H9 (cell line): ENCODE measurements around the gene TNK2. TPM values are rescaled to one million over a fixed set of nuclear protein-coding genes. Genes with fewer than 3 reads are reported as not detected.

Source experiments
- DNase-seq: peaks from one replicate; pipeline ENCODE4 v3.0.0-alpha.2; 2017
- H2AFZ ChIP-seq: one replicate; pipeline ENCODE4 v1.6.1; 2013; ENCODE audit warnings: mild to moderate bottlenecking, low read length, control low read depth, moderate library complexity
- H2AK5ac ChIP-seq: 2 replicates; pipeline ENCODE4 v1.6.1; 2013; ENCODE audit warnings: low read length, control low read depth, mixed read lengths; ENCODE audit not compliant: insufficient read length
- H2BK120ac ChIP-seq: one replicate; pipeline ENCODE4 v1.6.1; 2013; ENCODE audit warnings: low read depth, mild to moderate bottlenecking, low read length, control low read depth, inconsistent platforms; ENCODE audit not compliant: poor library complexity, severe bottlenecking
- H2BK12ac ChIP-seq: 2 replicates; pipeline ENCODE4 v1.6.1; 2013; ENCODE audit warnings: low read length, control low read depth, mixed read lengths, low read depth; ENCODE audit not compliant: insufficient read length
- H2BK15ac ChIP-seq: 2 replicates; pipeline ENCODE4 v1.6.1; 2013; ENCODE audit warnings: low read depth, low read length, control low read depth
- H2BK20ac ChIP-seq: one replicate; pipeline ENCODE4 v1.6.1; 2013; ENCODE audit warnings: low read depth, mild to moderate bottlenecking, low read length, control low read depth, inconsistent platforms; ENCODE audit not compliant: poor library complexity, severe bottlenecking
- H2BK5ac ChIP-seq: 2 replicates; pipeline ENCODE4 v1.6.1; 2013; ENCODE audit warnings: low read length, control low read depth, mixed read lengths; ENCODE audit not compliant: insufficient read length
- H3K14ac ChIP-seq: 2 replicates; pipeline ENCODE4 v1.6.1; 2013; ENCODE audit warnings: low read length, control low read depth; ENCODE audit not compliant: insufficient read depth
- H3K18ac ChIP-seq: 2 replicates; pipeline ENCODE4 v1.6.1; 2013; ENCODE audit warnings: low read depth, mild to moderate bottlenecking, mixed read lengths, low read length, control low read depth; ENCODE audit not compliant: insufficient read length
- H3K23ac ChIP-seq: 2 replicates; pipeline ENCODE4 v1.6.1; 2013; ENCODE audit warnings: low read length, control low read depth, mixed read lengths, low read depth; ENCODE audit not compliant: insufficient read length
- H3K23me2 ChIP-seq: 2 replicates; pipeline ENCODE4 v1.6.1; 2013; ENCODE audit warnings: low read depth, mild to moderate bottlenecking, mixed read lengths, low read length, control low read depth; ENCODE audit not compliant: insufficient read length, poor library complexity, severe bottlenecking
- H3K27ac ChIP-seq: 2 replicates; pipeline ENCODE4 v1.5.1; 2013; ENCODE audit warnings: low read length, control low read depth, mixed read lengths, low read depth; ENCODE audit not compliant: insufficient read length
- H3K27me3 ChIP-seq: 2 replicates; pipeline ENCODE4 v1.6.1; 2013; ENCODE audit warnings: low read length, control low read depth, inconsistent platforms; ENCODE audit not compliant: insufficient read depth
- H3K4ac ChIP-seq: 2 replicates; pipeline ENCODE4 v1.6.1; 2013; ENCODE audit warnings: low read depth, mild to moderate bottlenecking, control low read depth, inconsistent platforms, low read length, moderate library complexity
- H3K4me1 ChIP-seq: 2 replicates; pipeline ENCODE4 v1.6.1; 2013; ENCODE audit warnings: low read length, control low read depth, inconsistent platforms; ENCODE audit not compliant: insufficient read depth
- H3K4me2 ChIP-seq: 2 replicates; pipeline ENCODE4 v1.6.1; 2013; ENCODE audit warnings: low read length, control low read depth, mixed read lengths; ENCODE audit not compliant: insufficient read length, insufficient read depth
- H3K56ac ChIP-seq: 2 replicates; pipeline ENCODE4 v1.6.1; 2013; ENCODE audit warnings: low read depth, mild to moderate bottlenecking, mixed read lengths, low read length, control low read depth; ENCODE audit not compliant: insufficient read length
- H3K79me1 ChIP-seq: 2 replicates; pipeline ENCODE4 v1.6.1; 2013; ENCODE audit warnings: low read depth, mild to moderate bottlenecking, moderate library complexity, low read length, control low read depth, inconsistent platforms; ENCODE audit not compliant: insufficient read depth, poor library complexity, severe bottlenecking
- H3K79me2 ChIP-seq: 2 replicates; pipeline ENCODE4 v1.6.1; 2013; ENCODE audit warnings: low read length, control low read depth, inconsistent platforms; ENCODE audit not compliant: insufficient read depth
- H3K9ac ChIP-seq: 2 replicates; pipeline ENCODE4 v1.6.1; 2013; ENCODE audit warnings: low read length, control low read depth, mixed read lengths; ENCODE audit not compliant: insufficient read length; ENCODE audit errors: extremely low read depth
- H3K9me3 ChIP-seq: one replicate; pipeline ENCODE4 v1.6.1; 2013; ENCODE audit warnings: low read depth, low read length, inconsistent platforms; ENCODE audit not compliant: control insufficient read depth
- H3T11ph ChIP-seq: one replicate; pipeline ENCODE4 v1.6.1; 2013; ENCODE audit warnings: mild to moderate bottlenecking, low read length, control low read depth, inconsistent platforms
- H4K20me1 ChIP-seq: one replicate; pipeline ENCODE4 v1.6.1; 2013; ENCODE audit not compliant: control insufficient read depth, insufficient read length, insufficient read depth
- H4K5ac ChIP-seq: 2 replicates; pipeline ENCODE4 v1.6.1; 2013; ENCODE audit warnings: low read depth, mild to moderate bottlenecking, mixed read lengths, low read length, control low read depth; ENCODE audit not compliant: insufficient read length
- H4K8ac ChIP-seq: replicated peaks from 2 replicates; pipeline ENCODE4 v1.6.1; 2013; ENCODE audit warnings: low read length, control low read depth, mixed read lengths, low read depth; ENCODE audit not compliant: insufficient read length
- H4K91ac ChIP-seq: 2 replicates; pipeline ENCODE4 v1.6.1; 2013; ENCODE audit warnings: low read depth, mild to moderate bottlenecking, moderate library complexity, mixed read lengths, low read length, control low read depth; ENCODE audit not compliant: insufficient read length
- H3K27ac Mint-ChIP-seq, 3 experiments: 2 replicates in 2 of 3; 3 replicates in 1 of 3; pipeline ENCODE4 v1.8.0; 2020 to 2021; ENCODE audit warnings: mixed read lengths in 3 of 3, mild to moderate bottlenecking in 1 of 3, moderate library complexity in 1 of 3
- H3K27me3 Mint-ChIP-seq: 2 replicates; pipeline ENCODE4 v1.8.0; 2021; ENCODE audit warnings: low read depth, mild to moderate bottlenecking, moderate library complexity, mixed read lengths
- H3K36me3 Mint-ChIP-seq, 3 experiments: 2 replicates in 2 of 3; 3 replicates in 1 of 3; pipeline ENCODE4 v1.8.0; 2020 to 2021; ENCODE audit warnings: low read depth in 3 of 3, mixed read lengths in 3 of 3; ENCODE audit not compliant: insufficient read depth in 1 of 3
- H3K4me1 Mint-ChIP-seq, 2 experiments: 2 replicates each; pipeline ENCODE4 v1.8.0; 2020; ENCODE audit warnings: mixed read lengths in 2 of 2
- H3K4me3 Mint-ChIP-seq, 2 experiments: 2 replicates in 1 of 2; 3 replicates in 1 of 2; pipeline ENCODE4 v1.8.0; 2020 to 2021; ENCODE audit warnings: mild to moderate bottlenecking in 2 of 2, mixed read lengths in 2 of 2, moderate library complexity in 1 of 2
- H3K9me3 Mint-ChIP-seq, 2 experiments: 2 replicates in 1 of 2; 3 replicates in 1 of 2; pipeline ENCODE4 v1.8.0; 2020; ENCODE audit warnings: mild to moderate bottlenecking in 2 of 2, mixed read lengths in 2 of 2, moderate library complexity in 1 of 2
- WGBS: extraction: QIAGEN DNeasy Blood & Tissue Kit; methylation state at CpG from one replicate; pipeline ENCODE4 v1.1.7; 2013; ENCODE audit warnings: missing lambda C conversion rate, low lambda C conversion rate, mixed read lengths; ENCODE audit not compliant: insufficient read length; ENCODE audit errors: extremely low coverage; 5-methylcytosine and 5-hydroxymethylcytosine counted together
- total RNA-seq: library from RNA; stranded (reverse); gene quantifications from 2 replicates; pipeline ENCODE4 v1.2.1, GENCODE V29; 2021
- TF ChIP-seq, protein P1 (sequence below): fragments of 200-600 bp; sonication (generic); conservative IDR thresholded peaks from 3 replicates; pipeline ENCODE4 v1.8.0; 2021; ENCODE audit warnings: antibody characterized with exemption, mild to moderate bottlenecking

Gene TNK2
- total RNA-seq, 1 experiment from 2014 or later: 34.5 TPM

DNA sequence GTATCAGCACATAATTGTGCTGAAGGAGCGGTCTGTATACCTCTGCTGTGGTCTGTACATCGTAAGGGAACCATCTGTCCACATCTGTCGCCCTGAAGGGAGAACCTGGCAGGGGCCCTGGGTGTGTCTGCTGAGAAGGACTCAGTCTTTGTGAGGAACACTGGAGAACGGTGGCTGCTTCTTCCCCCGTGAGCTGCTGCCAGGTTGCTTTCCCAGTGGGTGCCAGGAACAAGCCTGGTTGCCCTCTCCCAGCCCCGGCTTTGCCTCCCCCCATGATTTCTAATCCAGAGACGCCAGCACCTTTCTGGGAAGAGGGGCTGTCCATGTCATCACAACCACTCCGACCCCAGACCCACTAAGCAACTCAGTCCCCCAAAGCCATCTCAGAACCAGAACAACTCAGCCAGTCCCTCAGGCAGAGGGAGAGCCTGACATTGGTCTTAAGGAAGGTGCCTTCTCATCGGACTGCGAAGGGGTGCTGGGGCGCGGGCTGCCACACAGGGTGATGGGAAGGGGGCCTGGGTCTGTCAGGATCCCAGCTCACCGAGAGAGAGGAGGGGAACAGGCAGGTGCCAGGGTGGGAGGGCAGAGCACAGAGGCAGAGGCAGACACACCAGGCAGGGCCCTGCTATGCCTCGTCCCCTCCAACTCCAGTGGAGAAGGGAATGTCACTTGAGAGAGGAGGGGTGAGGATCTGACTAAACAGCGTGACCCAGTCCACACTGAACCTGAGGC lies 8.5 kb downstream of the TNK2 start:
- H3T11ph ChIP-seq: no peak overlapping the region
- H3K27me3 ChIP-seq: no peaks in the 10 kb centered on the region
- H3K9me3 ChIP-seq: no peaks in the 10 kb centered on the region
- no peak overlapping the region for H4K8ac ChIP-seq
- H3K4me1 Mint-ChIP-seq: peaks cover 25 to 28% of the 10 kb centered on the region in 2 experiments
- H2BK120ac ChIP-seq: no peak overlapping the region
- H3K56ac ChIP-seq: no peak overlapping the region
- no peak overlapping the region for H3K4me2 ChIP-seq
- H3K79me1 ChIP-seq: no peaks in the 10 kb centered on the region
- H2BK12ac ChIP-seq: no peak overlapping the region
- no peak overlapping the region for H3K27ac ChIP-seq
- H3K18ac ChIP-seq: no peak overlapping the region
- no peak overlapping the region for H2BK20ac ChIP-seq
- H3K4me1 ChIP-seq: peaks cover 3% of the 10 kb centered on the region
- no peak overlapping the region for H2BK15ac ChIP-seq
- H3K23me2 ChIP-seq: peaks cover 12% of the 10 kb centered on the region
- TF ChIP-seq, protein P1, sequence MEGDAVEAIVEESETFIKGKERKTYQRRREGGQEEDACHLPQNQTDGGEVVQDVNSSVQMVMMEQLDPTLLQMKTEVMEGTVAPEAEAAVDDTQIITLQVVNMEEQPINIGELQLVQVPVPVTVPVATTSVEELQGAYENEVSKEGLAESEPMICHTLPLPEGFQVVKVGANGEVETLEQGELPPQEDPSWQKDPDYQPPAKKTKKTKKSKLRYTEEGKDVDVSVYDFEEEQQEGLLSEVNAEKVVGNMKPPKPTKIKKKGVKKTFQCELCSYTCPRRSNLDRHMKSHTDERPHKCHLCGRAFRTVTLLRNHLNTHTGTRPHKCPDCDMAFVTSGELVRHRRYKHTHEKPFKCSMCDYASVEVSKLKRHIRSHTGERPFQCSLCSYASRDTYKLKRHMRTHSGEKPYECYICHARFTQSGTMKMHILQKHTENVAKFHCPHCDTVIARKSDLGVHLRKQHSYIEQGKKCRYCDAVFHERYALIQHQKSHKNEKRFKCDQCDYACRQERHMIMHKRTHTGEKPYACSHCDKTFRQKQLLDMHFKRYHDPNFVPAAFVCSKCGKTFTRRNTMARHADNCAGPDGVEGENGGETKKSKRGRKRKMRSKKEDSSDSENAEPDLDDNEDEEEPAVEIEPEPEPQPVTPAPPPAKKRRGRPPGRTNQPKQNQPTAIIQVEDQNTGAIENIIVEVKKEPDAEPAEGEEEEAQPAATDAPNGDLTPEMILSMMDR: no peak
- H4K91ac ChIP-seq: no peak overlapping the region
- no peaks in the 10 kb centered on the region for H4K20me1 ChIP-seq
- no peak overlapping the region for H3K4me3 Mint-ChIP-seq
- H2AFZ ChIP-seq: no peak overlapping the region
- H3K9ac ChIP-seq: no peak overlapping the region
- H3K14ac ChIP-seq: no peak overlapping the region; the same call in 1 of the 2 replicates
- H3K36me3 Mint-ChIP-seq: 0 out of 7 replicates have a peak, but pooled peaks cover 0 to 2% (median 0%) of the 10 kb centered on the region in 3 experiments
- H3K79me2 ChIP-seq: peaks cover 5% of the 10 kb centered on the region; the same call in 1 of the 2 replicates
- H3K4ac ChIP-seq: no peak overlapping the region
- WGBS: no CpG with 5 or more reads among the region's 15 CpGs
- H3K27ac Mint-ChIP-seq: no peak overlapping the region; a peak in 1 of 7 replicates
- H3K27me3 Mint-ChIP-seq: peaks cover 5% of the 10 kb centered on the region; the same call in 1 of the 2 replicates
- H2AK5ac ChIP-seq: no peak overlapping the region
- H3K9me3 Mint-ChIP-seq: no peaks in the 10 kb centered on the region
- DNase-seq: no peak
- H4K5ac ChIP-seq: no peak overlapping the region
- H2BK5ac ChIP-seq: no peak overlapping the region
- no peak overlapping the region for H3K23ac ChIP-seq
